Endothelial cell of umbilical vein (primary cell): ENCODE data around the gene TOX2. TPM values are rescaled to one million over a fixed set of nuclear protein-coding genes. Genes with fewer than 3 reads are reported as not detected.

Experiments used
- BruUV-seq: library from RNA; stranded (reverse); fragments of 400-500 nt; replicated peaks from 2 replicates; lab custom pipeline; 2021; lab: Mats Ljungman, UMichigan
- CTCF ChIA-PET: fragments of 300-600, 350-600 bp; sonication (Branson Sonifier 250); formaldehyde crosslinking; loops from one replicate; lab custom pipeline; 2021; ENCODE audit warnings: antibody characterized with exemption, inconsistent platforms; lab: Charles Lee
- POLR2A ChIA-PET: fragments of 300-600, 350-600 bp; sonication (Branson Sonifier 250); formaldehyde crosslinking; loops from one replicate; lab custom pipeline; 2021; ENCODE audit warnings: antibody characterized with exemption, inconsistent platforms; lab: Charles Lee
- DNase-seq: peaks from one replicate; pipeline ENCODE4 v3.0.0-alpha.2; 2011; ENCODE audit warnings: low read depth, low spot score
- FAIRE-seq: peaks from 2 replicates; lab custom pipeline; 2011; peaks lifted over from hg19 to GRCh38; lab: Jason Lieb, UNC
- H2AFZ ChIP-seq: 2 replicates; pipeline ENCODE4 v1.6.0; 2012; ENCODE audit warnings: low read depth, low read length, control low read depth, inconsistent platforms
- H3K27ac ChIP-seq: 2 replicates; pipeline ENCODE4 v1.5.1; 2011; ENCODE audit warnings: low read depth, mild to moderate bottlenecking, control low read depth, low read length, moderate library complexity; ENCODE audit not compliant: insufficient read depth
- H3K27me3 ChIP-seq, 2 experiments: 2 replicates each; pipeline versions ENCODE4 v1.6.0 to v1.6.1; 2011; ENCODE audit warnings: low read length in 2 of 2, mixed read lengths in 1 of 2; ENCODE audit not compliant: control insufficient read depth in 2 of 2, insufficient read depth in 2 of 2
- H3K36me3 ChIP-seq, 2 experiments: 2 replicates in 1 of 2; 3 replicates in 1 of 2; pipeline ENCODE4 v1.5.1; 2011; ENCODE audit warnings: low read length in 2 of 2, mild to moderate bottlenecking in 1 of 2, moderate library complexity in 1 of 2; ENCODE audit not compliant: control insufficient read depth in 2 of 2, insufficient read depth in 2 of 2; ENCODE audit errors: extremely low read depth in 1 of 2
- H3K4me1 ChIP-seq: 3 replicates; pipeline ENCODE4 v1.5.1; 2011; ENCODE audit warnings: mild to moderate bottlenecking, low read length; ENCODE audit not compliant: control insufficient read depth, insufficient read depth; ENCODE audit errors: extremely low read depth
- H3K4me2 ChIP-seq: 2 replicates; pipeline ENCODE4 v1.6.1; 2011; ENCODE audit warnings: low read length, control low read depth, mixed read lengths; ENCODE audit not compliant: insufficient read depth
- H3K4me3 ChIP-seq, 3 experiments: fragments of 200-600 bp in 1 of 3; sonication (generic), shearing (Covaris generic) in 1 of 3; replicated peaks in 1 of 3; 2 replicates each; pipeline ENCODE4 v1.5.1; 2011 to 2016; ENCODE audit warnings: control low read depth in 3 of 3, low read length in 3 of 3, mild to moderate bottlenecking in 2 of 3, inconsistent platforms in 1 of 3, low read depth in 1 of 3, moderate library complexity in 1 of 3; ENCODE audit not compliant: insufficient read depth in 1 of 3
- H3K79me2 ChIP-seq: 2 replicates; pipeline ENCODE4 v1.6.0; 2012; ENCODE audit warnings: low read length, inconsistent platforms; ENCODE audit not compliant: control insufficient read depth, insufficient read depth
- H3K9ac ChIP-seq: replicated peaks from 2 replicates; pipeline ENCODE3; 2011; ENCODE audit warnings: low read length, control low read depth; ENCODE audit not compliant: insufficient read depth; ENCODE audit errors: extremely low read depth
- H3K9me1 ChIP-seq: replicated peaks from 3 replicates; pipeline ENCODE4 v1.6.0; 2011; ENCODE audit warnings: mild to moderate bottlenecking, low read length; ENCODE audit not compliant: control insufficient read depth, insufficient read depth; ENCODE audit errors: extremely low read depth
- H3K9me3 ChIP-seq: replicated peaks from 2 replicates; pipeline ENCODE4 v1.5.1; 2012; ENCODE audit warnings: low read length, inconsistent platforms; ENCODE audit not compliant: control insufficient read depth, insufficient read depth
- H4K20me1 ChIP-seq: replicated peaks from 2 replicates; pipeline ENCODE3; 2011; ENCODE audit warnings: mild to moderate bottlenecking, low read length; ENCODE audit not compliant: control insufficient read depth, insufficient read depth; ENCODE audit errors: extremely low read depth
- EZH2 ChIP-seq: IDR thresholded peaks from 2 replicates; pipeline ENCODE4 v1.6.1; 2012; ENCODE audit warnings: borderline replicate concordance, low read depth, mild to moderate bottlenecking, moderate library complexity, low read length, inconsistent platforms; ENCODE audit not compliant: severe bottlenecking
- FOS ChIP-seq: IDR thresholded peaks from 2 replicates; pipeline ENCODE4 v1.6.1; 2011; ENCODE audit warnings: mild to moderate bottlenecking, low read length, moderate library complexity, borderline replicate concordance; ENCODE audit not compliant: insufficient read depth
- GATA2 ChIP-seq: IDR thresholded peaks from 2 replicates; pipeline ENCODE4 v1.7.0; 2011; ENCODE audit warnings: low read depth, mild to moderate bottlenecking, moderate library complexity, mixed read lengths, low read length; ENCODE audit not compliant: insufficient read length, insufficient read depth
- JUN ChIP-seq: IDR thresholded peaks from 2 replicates; pipeline ENCODE4 v1.6.1; 2011; ENCODE audit warnings: borderline replicate concordance, low read depth; ENCODE audit not compliant: insufficient read length, insufficient read depth
- MAX ChIP-seq: IDR thresholded peaks from 2 replicates; pipeline ENCODE4 v1.6.1; 2011; ENCODE audit not compliant: insufficient read depth, insufficient read length
- MYC ChIP-seq: IDR thresholded peaks from one replicate; pipeline ENCODE4 v1.6.1; 2011; ENCODE audit warnings: mild to moderate bottlenecking, low read depth, low read length
- POLR2A ChIP-seq: IDR thresholded peaks from 2 replicates; pipeline ENCODE4 v1.6.1; 2012; ENCODE audit warnings: low read depth, mild to moderate bottlenecking, control low read depth, low read length
- POLR2AphosphoS5 ChIP-seq: IDR thresholded peaks from 2 replicates; pipeline ENCODE4 v1.6.1; 2012; ENCODE audit warnings: low read depth, mild to moderate bottlenecking, control low read depth, low read length, moderate library complexity; ENCODE audit not compliant: insufficient read depth
- dilution Hi-C: fragments of 300-500 bp; cut with MboI; formaldehyde crosslinking; loops from one replicate; pipeline ENCODE4 v1.15.0; 2019; ENCODE audit warnings: low sequenced_read_pairs; ENCODE audit not compliant: extremely low pct_ligation_motif_present
- intact Hi-C: fragments of 100-400 bp; cut with micrococcal nuclease; formaldehyde crosslinking; loops from one replicate; pipeline ENCODE4 v1.10.0; 2022
- polyA plus RNA-seq, 4 experiments: library from polyadenylated mRNA; depleted of rRNA in 3 of 4; stranded (reverse) in 3 of 4; unstranded in 1 of 4; fragments of >200 nt; gene quantifications; 2 replicates each; pipeline versions ENCODE4 v1.2.1 to v1.2.3, GENCODE V29; 2011 to 2012; ENCODE audit warnings: missing spikeins in 1 of 4
- total RNA-seq: library from RNA; stranded (reverse); gene quantifications from 2 replicates; pipeline ENCODE4 v1.2.3, GENCODE V29; 2021
- TF ChIP-seq, protein P1 (sequence below), 2 donors: IDR thresholded peaks; 1 replicate in 1 of 2; 2 replicates in 1 of 2; pipeline ENCODE4 v1.5.1; 2011; ENCODE audit warnings: low read length in 2 of 2, mild to moderate bottlenecking in 2 of 2, moderate library complexity in 2 of 2, control low read depth in 1 of 2, inconsistent platforms in 1 of 2, low read depth in 1 of 2; ENCODE audit not compliant: insufficient read depth in 1 of 2; ENCODE audit errors: extremely low read depth in 1 of 2

The TOX2 gene
- total and polyA plus RNA-seq, 2 donors (not counting 3 experiments of a cell fraction or from before 2014, with no cell fraction given) = 7.0 to 18.6 TPM

DNA sequence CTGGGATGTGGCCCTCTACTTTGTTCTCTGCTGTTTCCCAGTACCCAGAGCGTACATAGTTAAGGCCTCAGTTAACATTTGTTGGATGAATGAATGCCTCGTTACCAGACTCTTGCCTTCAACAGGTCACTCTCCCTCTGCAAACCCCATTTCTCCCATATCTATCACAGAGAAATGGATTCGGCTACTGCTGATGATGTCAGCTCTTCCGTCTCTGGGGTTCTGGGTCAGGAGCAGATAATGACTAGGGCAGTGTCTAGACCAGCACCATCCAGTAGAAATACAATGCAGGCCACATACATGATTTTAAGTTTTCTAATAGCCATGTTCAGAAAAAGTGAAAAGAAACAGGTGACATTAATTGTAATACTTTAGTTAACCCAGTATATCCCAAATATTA, 47.9 kb downstream of the TOX2 start:
- Histone ChIP-seq H3K4me2 (no peak overlapping the region), H2AFZ (no peak overlapping the region), H3K79me2 (no peaks in the 10 kb centered on the region), H3K9ac (no peak overlapping the region), H4K20me1 (no peaks in the 10 kb centered on the region), H3K27ac (no peak overlapping the region), H3K36me3 (no peaks in the 10 kb centered on the region), H3K9me1 (no peaks in the 10 kb centered on the region), H3K4me1 (peaks cover 11% of the 10 kb centered on the region), H3K27me3 (no peaks in the 10 kb centered on the region), H3K9me3 (no peaks in the 10 kb centered on the region), H3K4me3 (no peak overlapping the region)
- intact Hi-C loops (no loop called here), dilution Hi-C loops (no loop called here)
- ChIA-PET POLR2A (no interaction called here), CTCF (no interaction called here)
- FAIRE-seq (no peak), DNase-seq (no peak)
- no TSS peak for BruUV-seq
- TF ChIP-seq EZH2 = no peak
- TF ChIP-seq GATA2 = no peak
- TF ChIP-seq POLR2A = no peak
- TF ChIP-seq JUN = no peak
- no peak for TF ChIP-seq FOS
- no peak for TF ChIP-seq MYC

DNA sequence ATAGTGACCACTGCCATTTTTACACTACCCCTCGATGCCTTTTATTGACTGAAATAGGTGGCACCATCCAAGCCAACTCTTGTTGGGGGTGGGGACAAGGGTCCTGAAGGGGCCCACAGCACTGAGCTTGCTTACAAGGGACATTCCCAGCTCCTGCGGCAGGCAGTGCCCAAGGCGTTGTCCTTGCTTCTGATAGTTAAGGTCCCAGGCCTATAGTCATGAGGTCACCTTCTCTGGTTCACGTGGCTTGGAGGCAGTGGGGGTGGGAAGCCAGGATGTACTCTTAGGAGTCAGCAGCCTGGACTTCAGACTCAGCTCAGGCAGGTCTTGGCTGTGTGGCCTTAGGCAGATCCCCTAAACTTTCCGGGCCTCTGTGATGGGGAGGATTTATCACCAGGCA, 48.6 kb downstream of the TOX2 start:
- Histone ChIP-seq H3K9me1 (no peaks in the 10 kb centered on the region), H2AFZ (no peak overlapping the region), H3K9me3 (no peaks in the 10 kb centered on the region), H3K27ac (no peak overlapping the region), H3K4me1 (peaks cover 11% of the 10 kb centered on the region), H3K9ac (no peak overlapping the region), H4K20me1 (no peaks in the 10 kb centered on the region), H3K4me2 (no peak overlapping the region), H3K36me3 (no peaks in the 10 kb centered on the region), H3K4me3 (no peak overlapping the region), H3K27me3 (no peaks in the 10 kb centered on the region), H3K79me2 (no peaks in the 10 kb centered on the region)
- ChIA-PET POLR2A (no interaction called here), CTCF (no interaction called here)
- DNase-seq = no peak
- TF ChIP-seq, protein P1, sequence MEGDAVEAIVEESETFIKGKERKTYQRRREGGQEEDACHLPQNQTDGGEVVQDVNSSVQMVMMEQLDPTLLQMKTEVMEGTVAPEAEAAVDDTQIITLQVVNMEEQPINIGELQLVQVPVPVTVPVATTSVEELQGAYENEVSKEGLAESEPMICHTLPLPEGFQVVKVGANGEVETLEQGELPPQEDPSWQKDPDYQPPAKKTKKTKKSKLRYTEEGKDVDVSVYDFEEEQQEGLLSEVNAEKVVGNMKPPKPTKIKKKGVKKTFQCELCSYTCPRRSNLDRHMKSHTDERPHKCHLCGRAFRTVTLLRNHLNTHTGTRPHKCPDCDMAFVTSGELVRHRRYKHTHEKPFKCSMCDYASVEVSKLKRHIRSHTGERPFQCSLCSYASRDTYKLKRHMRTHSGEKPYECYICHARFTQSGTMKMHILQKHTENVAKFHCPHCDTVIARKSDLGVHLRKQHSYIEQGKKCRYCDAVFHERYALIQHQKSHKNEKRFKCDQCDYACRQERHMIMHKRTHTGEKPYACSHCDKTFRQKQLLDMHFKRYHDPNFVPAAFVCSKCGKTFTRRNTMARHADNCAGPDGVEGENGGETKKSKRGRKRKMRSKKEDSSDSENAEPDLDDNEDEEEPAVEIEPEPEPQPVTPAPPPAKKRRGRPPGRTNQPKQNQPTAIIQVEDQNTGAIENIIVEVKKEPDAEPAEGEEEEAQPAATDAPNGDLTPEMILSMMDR (IDR thresholded peaks at IDR 0.05; ENCODE audit: extremely low read depth in 1 of 2, insufficient read depth in 1 of 2, low read depth in 1 of 2, low read length in 2 of 2) = no peak
- TF ChIP-seq MAX = no peak
- no peak for TF ChIP-seq FOS
- no peak for TF ChIP-seq JUN
- no peak for TF ChIP-seq EZH2
- TF ChIP-seq GATA2 = no peak
- TF ChIP-seq POLR2A = no peak
- no peak for TF ChIP-seq POLR2AphosphoS5
- no peak for TF ChIP-seq MYC
- no TSS peak for BruUV-seq
- no peak for FAIRE-seq
- dilution Hi-C loops (no loop called here), intact Hi-C loops (no loop called here)
